Parathyroid adenoma (tissue), 2 donors: Measurements from ENCODE around the gene HMGB1.

ENCODE experiments used
- H2AFZ ChIP-seq: fragments of 300-600 bp; sonication (generic); one replicate; pipeline ENCODE4 v1.7.0; 2017; ENCODE audit warnings: antibody characterized with exemption, mild to moderate bottlenecking
- H3K27ac ChIP-seq: fragments of 300-600 bp; sonication (generic); one replicate; pipeline ENCODE4 v1.7.0; 2017
- H3K27me3 ChIP-seq: fragments of 300-600 bp; sonication (generic); one replicate; pipeline ENCODE4 v1.7.0; 2017; ENCODE audit warnings: low read length; ENCODE audit not compliant: control insufficient read depth, insufficient read depth
- H3K36me3 ChIP-seq: fragments of 300-600 bp; sonication (generic); one replicate; pipeline ENCODE4 v1.7.0; 2017; ENCODE audit warnings: low read length; ENCODE audit not compliant: control insufficient read depth, insufficient read depth
- H3K4me1 ChIP-seq: fragments of 300-600 bp; sonication (generic); one replicate; pipeline ENCODE4 v1.7.0; 2017; ENCODE audit warnings: control low read depth
- H3K4me2 ChIP-seq: fragments of 300-600 bp; sonication (generic); one replicate; pipeline ENCODE4 v1.7.0; 2017; ENCODE audit warnings: low read length
- H3K4me3 ChIP-seq: fragments of 300-600 bp; sonication (generic); one replicate; pipeline ENCODE4 v1.7.0; 2017; ENCODE audit warnings: low read depth, low read length
- H3K79me2 ChIP-seq: fragments of 300-600 bp; sonication (generic); one replicate; pipeline ENCODE4 v1.7.0; 2017; ENCODE audit warnings: control low read depth
- H3K9ac ChIP-seq: fragments of 300-600 bp; sonication (generic); one replicate; pipeline ENCODE4 v1.7.0; 2017; ENCODE audit warnings: mild to moderate bottlenecking
- H3K9me3 ChIP-seq: fragments of 300-600 bp; sonication (generic); one replicate; pipeline ENCODE4 v1.7.0; 2017; ENCODE audit warnings: low read length; ENCODE audit not compliant: control insufficient read depth
- CTCF ChIP-seq: fragments of 300-600 bp; sonication (generic); IDR thresholded peaks from one replicate; pipeline ENCODE4 v1.7.0; 2017; ENCODE audit warnings: antibody characterized with exemption, mild to moderate bottlenecking
- donor health status: primary hyperparathyroidism.

Gene HMGB1

GRCh38 chr13:30465593-30466357, at the start of gene HMGB1:
Gene HMGB1, minus strand, starts transcription at chr13:30465936. Its CDS starts 2,256 bp downstream, at chr13:30463680.
- TF ChIP-seq CTCF = no peak
- peak within 1 kb of the TSS; percentile 28 for H3K9ac ChIP-seq
- peak within 1 kb of the TSS; percentile 71 for H3K4me3 ChIP-seq
- H3K79me2 ChIP-seq = no peaks in the 10 kb centered on the region
- no peaks in the 10 kb centered on the region for H3K9me3 ChIP-seq
- H2AFZ ChIP-seq = peak within 1 kb of the TSS; percentile 76
- H3K27me3 ChIP-seq = no peaks in the 10 kb centered on the region
- no peaks in the 10 kb centered on the region for H3K36me3 ChIP-seq
- peak within 1 kb of the TSS; percentile 67 for H3K4me2 ChIP-seq
- H3K27ac ChIP-seq = peak within 1 kb of the TSS; percentile 88
- peaks cover 6% of the 10 kb centered on the region for H3K4me1 ChIP-seq

GRCh38 chr13:30510811-30511371, 45.2 kb upstream of the HMGB1 start:
- H3K4me3 ChIP-seq = no peak overlapping the region

GRCh38 chr13:30510091-30510490, 44.4 kb upstream of the HMGB1 start:
- no peaks in the 10 kb centered on the region for H3K79me2 ChIP-seq
- H3K9me3 ChIP-seq = no peaks in the 10 kb centered on the region
- H3K4me2 ChIP-seq = no peak overlapping the region
- no peaks in the 10 kb centered on the region for H3K36me3 ChIP-seq
- no peaks in the 10 kb centered on the region for H3K27me3 ChIP-seq
- H2AFZ ChIP-seq = no peak overlapping the region
- H3K9ac ChIP-seq = no peak overlapping the region
- TF ChIP-seq CTCF = no peak
- H3K4me1 ChIP-seq = no peaks in the 10 kb centered on the region
- H3K27ac ChIP-seq = no peak overlapping the region
- no peak overlapping the region for H3K4me3 ChIP-seq

More at GRCh38 chr13:30510811-30511371, 45.2 kb upstream of the HMGB1 start:
- no peaks in the 10 kb centered on the region for H3K79me2 ChIP-seq
- H3K27me3 ChIP-seq = no peaks in the 10 kb centered on the region
- H3K4me1 ChIP-seq = no peaks in the 10 kb centered on the region
- H3K36me3 ChIP-seq = no peaks in the 10 kb centered on the region
- H3K4me2 ChIP-seq = no peak overlapping the region
- H3K9me3 ChIP-seq = no peaks in the 10 kb centered on the region
- H3K27ac ChIP-seq = no peak overlapping the region
- no peak overlapping the region for H3K9ac ChIP-seq
- TF ChIP-seq CTCF = no peak
- H2AFZ ChIP-seq = no peak overlapping the region

- Histone ChIP-seq H3K9ac (no peak overlapping the region), H3K4me1 (no peaks in the 10 kb centered on the region), H3K27ac (no peak overlapping the region), H3K79me2 (no peaks in the 10 kb centered on the region), H2AFZ (no peak overlapping the region), H3K4me3 (no peak overlapping the region), H3K9me3 (no peaks in the 10 kb centered on the region), H3K36me3 (no peaks in the 10 kb centered on the region), H3K27me3 (no peaks in the 10 kb centered on the region), H3K4me2 (no peak overlapping the region)
- TF ChIP-seq CTCF = no peak
Measured at GRCh38 chr13:30509254-30510050, 43.7 kb upstream of the HMGB1 start.
